WTC11 (cell line): ENCODE results near the gene ATP11A. TPM values are rescaled to one million over a fixed set of nuclear protein-coding genes. Genes with fewer than 3 reads are reported as not detected.

Experiments used
- ATAC-seq: fragments of 200-7000 bp; cut with Tn5 transposase; 2 replicates; pipeline ENCODE4 v1.10.0; 2021; ENCODE audit warnings: mild to moderate bottlenecking, moderate library complexity
- CTCF ChIA-PET: fragments of 300-600 bp; sonication (Branson Sonifier 250); formaldehyde crosslinking; loops from one replicate; lab custom pipeline; 2021; ENCODE audit warnings: antibody characterized with exemption; lab: Charles Lee
- POLR2A ChIA-PET: fragments of 350-600 bp; sonication (Branson Sonifier 250); formaldehyde crosslinking; loops from one replicate; lab custom pipeline; 2021; ENCODE audit warnings: antibody characterized with exemption; lab: Charles Lee
- DNase-seq: peaks from one replicate; pipeline ENCODE4 v3.0.0; 2021; ENCODE audit warnings: low spot score
- H3K27ac Mint-ChIP-seq: 2 replicates; pipeline ENCODE4 v1.8.0; 2021; ENCODE audit warnings: mixed read lengths
- H3K27me3 Mint-ChIP-seq: 2 replicates; pipeline ENCODE4 v1.8.0; 2021; ENCODE audit warnings: low read depth, mild to moderate bottlenecking, moderate library complexity, mixed read lengths
- H3K36me3 Mint-ChIP-seq: 2 replicates; pipeline ENCODE4 v1.8.0; 2021; ENCODE audit warnings: mixed read lengths
- H3K4me1 Mint-ChIP-seq: 2 replicates; pipeline ENCODE4 v1.8.0; 2022; ENCODE audit warnings: mixed read lengths
- H3K4me3 Mint-ChIP-seq: 2 replicates; pipeline ENCODE4 v1.8.0; 2021; ENCODE audit warnings: mild to moderate bottlenecking, moderate library complexity, mixed read lengths
- H3K9me3 Mint-ChIP-seq: 2 replicates; pipeline ENCODE4 v1.8.0; 2021; ENCODE audit warnings: mixed read lengths
- ESRRA ChIP-seq: sonication (generic); formaldehyde crosslinking; IDR thresholded peaks from 2 replicates; pipeline ENCODE4 v1.8.1; 2022; ENCODE audit warnings: mild to moderate bottlenecking, missing genetic modification reagents, borderline replicate concordance
- GTF2I ChIP-seq: fragments of 250-450 bp; sonication (Bioruptor Pico); conservative IDR thresholded peaks from 2 replicates; pipeline ENCODE4 v1.4.0; 2021; ENCODE audit warnings: mild to moderate bottlenecking
- JUN ChIP-seq: sonication (generic); formaldehyde crosslinking; IDR thresholded peaks from 2 replicates; pipeline ENCODE4 v1.8.0; 2023; ENCODE audit warnings: mild to moderate bottlenecking, missing genetic modification reagents
- MYBL2 ChIP-seq: sonication (generic); formaldehyde crosslinking; IDR thresholded peaks from 2 replicates; pipeline ENCODE4 v1.8.1; 2023; ENCODE audit warnings: mild to moderate bottlenecking, moderate library complexity, missing genetic modification reagents
- NR1H2 ChIP-seq: sonication (generic); formaldehyde crosslinking; IDR thresholded peaks from 2 replicates; pipeline ENCODE4 v1.9.0; 2021; ENCODE audit warnings: mild to moderate bottlenecking, moderate library complexity, missing genetic modification reagents
- RORB ChIP-seq: fragments of 250-450 bp; sonication (Bioruptor Pico); IDR thresholded peaks from 2 replicates; pipeline ENCODE4 v1.9.0; 2021; ENCODE audit warnings: mild to moderate bottlenecking
- SMAD3 ChIP-seq: sonication (generic); formaldehyde crosslinking; IDR thresholded peaks from 2 replicates; pipeline ENCODE4 v1.8.0; 2022; ENCODE audit warnings: missing genetic modification reagents, mild to moderate bottlenecking, borderline replicate concordance
- SMAD4 ChIP-seq: sonication (generic); formaldehyde crosslinking; IDR thresholded peaks from 2 replicates; pipeline ENCODE4 v1.8.0; 2022; ENCODE audit warnings: mild to moderate bottlenecking, missing genetic modification reagents
- SP1 ChIP-seq: sonication (generic); formaldehyde crosslinking; conservative IDR thresholded peaks from 2 replicates; pipeline ENCODE4 v1.8.1; 2022; ENCODE audit warnings: missing genetic modification reagents
- TEAD4 ChIP-seq: sonication (generic); formaldehyde crosslinking; IDR thresholded peaks from 2 replicates; pipeline ENCODE4 v1.8.0; 2022; ENCODE audit warnings: mild to moderate bottlenecking, missing genetic modification reagents
- ZNF317 ChIP-seq: sonication (generic); formaldehyde crosslinking; IDR thresholded peaks from 2 replicates; pipeline ENCODE4 v1.8.1; 2023; ENCODE audit warnings: low read depth, mild to moderate bottlenecking, moderate library complexity, missing genetic modification reagents, borderline replicate concordance
- ZNF416 ChIP-seq: fragments of 250-450 bp; sonication (Bioruptor Pico); IDR thresholded peaks from 2 replicates; pipeline ENCODE4 v1.9.0; 2021; ENCODE audit warnings: mild to moderate bottlenecking, inconsistent platforms
- ZNF671 ChIP-seq: fragments of 250-450 bp; sonication (Bioruptor Pico); IDR thresholded peaks from 2 replicates; pipeline ENCODE4 v1.8.0; 2021; ENCODE audit warnings: mild to moderate bottlenecking
- total RNA-seq: library from RNA; stranded (reverse); gene quantifications from 3 replicates; pipeline ENCODE4 v1.2.3, GENCODE V29; 2021
- TF ChIP-seq, protein P1 (sequence below): sonication (generic); formaldehyde crosslinking; IDR thresholded peaks from 2 replicates; pipeline ENCODE4 v1.8.1; 2023; ENCODE audit warnings: mild to moderate bottlenecking, missing genetic modification reagents, borderline replicate concordance
- TF ChIP-seq, protein P2 (sequence below): fragments of 200-600 bp; IDR thresholded peaks from 2 replicates; pipeline ENCODE4 v1.8.0; 2022; ENCODE audit warnings: antibody characterized with exemption
- TF ChIP-seq, protein P3 (sequence below): sonication (generic); formaldehyde crosslinking; conservative IDR thresholded peaks from 2 replicates; pipeline ENCODE4 v1.8.1; 2023; ENCODE audit warnings: mild to moderate bottlenecking, low read depth, missing genetic modification reagents, moderate library complexity
- TF ChIP-seq, protein P4 (sequence below): sonication (generic); formaldehyde crosslinking; IDR thresholded peaks from 2 replicates; pipeline ENCODE4 v1.8.0; 2022; ENCODE audit warnings: mild to moderate bottlenecking, missing genetic modification reagents
- TF ChIP-seq, protein P5 (sequence below): fragments of 250-450 bp; sonication (Bioruptor Pico); IDR thresholded peaks from 2 replicates; pipeline ENCODE4 v1.9.0; 2021; ENCODE audit warnings: mild to moderate bottlenecking, borderline replicate concordance

ATP11A gene
- total RNA-seq, 1 experiment from 2014 or later: 100 TPM

DNA sequence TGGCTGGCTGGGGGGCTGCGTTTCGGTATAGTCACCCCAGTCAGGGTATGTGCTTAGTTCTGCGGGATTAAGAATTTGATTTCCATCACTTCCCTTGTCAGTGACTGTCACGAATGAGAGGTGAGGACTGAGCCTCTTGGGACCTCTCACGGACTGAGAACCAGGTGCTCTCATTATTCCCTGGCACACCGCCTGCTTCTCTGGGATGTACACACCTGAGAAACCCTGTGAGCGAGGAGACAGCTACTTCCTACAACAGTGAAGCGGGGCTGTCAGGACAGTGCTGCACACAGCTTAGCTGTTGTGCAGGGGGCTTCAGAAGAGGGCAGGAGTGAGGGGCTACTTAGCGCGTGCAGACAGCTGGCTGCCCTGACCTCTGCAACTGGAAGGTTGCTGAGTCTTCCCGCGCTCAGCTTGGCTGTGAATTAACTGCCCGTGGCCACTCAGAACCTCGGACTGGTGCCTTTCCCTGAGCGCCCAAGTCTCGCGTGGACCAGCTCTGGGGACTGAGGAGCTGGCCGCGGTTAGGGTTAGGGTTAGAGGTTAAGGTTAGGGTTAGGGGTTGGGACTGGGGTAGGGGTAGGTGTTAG is 213.9 kb downstream of the ATP11A start:
- Mint-ChIP-seq H3K27ac (0 out of 2 replicates have a peak overlapping the region, but pooled peaks have one; percentile 66), H3K4me3 (no peak overlapping the region), H3K4me1 (peaks cover 80% of the 10 kb centered on the region), H3K36me3 (peaks cover 42% of the 10 kb centered on the region), H3K9me3 (peaks cover 14% of the 10 kb centered on the region), H3K27me3 (no peaks in the 10 kb centered on the region; the same call in 1 of the 2 replicates)
- DNase-seq (no peak), ATAC-seq (no peak)
- ChIA-PET POLR2A (no interaction called here), CTCF (no interaction called here)
- TF ChIP-seq TEAD4 (CRISPR knock-in tag) (no peak), ZNF671 (CRISPR knock-in tag) (no peak), NR1H2 (CRISPR knock-in tag) (no peak), SMAD3 (CRISPR knock-in tag) (no peak), RORB (no peak), GTF2I (no peak), ZNF317 (no peak), SP1 (CRISPR knock-in tag) (no peak), JUN (CRISPR knock-in tag) (no peak), ZNF416 (CRISPR knock-in tag) (no peak)
- TF ChIP-seq, protein P1, sequence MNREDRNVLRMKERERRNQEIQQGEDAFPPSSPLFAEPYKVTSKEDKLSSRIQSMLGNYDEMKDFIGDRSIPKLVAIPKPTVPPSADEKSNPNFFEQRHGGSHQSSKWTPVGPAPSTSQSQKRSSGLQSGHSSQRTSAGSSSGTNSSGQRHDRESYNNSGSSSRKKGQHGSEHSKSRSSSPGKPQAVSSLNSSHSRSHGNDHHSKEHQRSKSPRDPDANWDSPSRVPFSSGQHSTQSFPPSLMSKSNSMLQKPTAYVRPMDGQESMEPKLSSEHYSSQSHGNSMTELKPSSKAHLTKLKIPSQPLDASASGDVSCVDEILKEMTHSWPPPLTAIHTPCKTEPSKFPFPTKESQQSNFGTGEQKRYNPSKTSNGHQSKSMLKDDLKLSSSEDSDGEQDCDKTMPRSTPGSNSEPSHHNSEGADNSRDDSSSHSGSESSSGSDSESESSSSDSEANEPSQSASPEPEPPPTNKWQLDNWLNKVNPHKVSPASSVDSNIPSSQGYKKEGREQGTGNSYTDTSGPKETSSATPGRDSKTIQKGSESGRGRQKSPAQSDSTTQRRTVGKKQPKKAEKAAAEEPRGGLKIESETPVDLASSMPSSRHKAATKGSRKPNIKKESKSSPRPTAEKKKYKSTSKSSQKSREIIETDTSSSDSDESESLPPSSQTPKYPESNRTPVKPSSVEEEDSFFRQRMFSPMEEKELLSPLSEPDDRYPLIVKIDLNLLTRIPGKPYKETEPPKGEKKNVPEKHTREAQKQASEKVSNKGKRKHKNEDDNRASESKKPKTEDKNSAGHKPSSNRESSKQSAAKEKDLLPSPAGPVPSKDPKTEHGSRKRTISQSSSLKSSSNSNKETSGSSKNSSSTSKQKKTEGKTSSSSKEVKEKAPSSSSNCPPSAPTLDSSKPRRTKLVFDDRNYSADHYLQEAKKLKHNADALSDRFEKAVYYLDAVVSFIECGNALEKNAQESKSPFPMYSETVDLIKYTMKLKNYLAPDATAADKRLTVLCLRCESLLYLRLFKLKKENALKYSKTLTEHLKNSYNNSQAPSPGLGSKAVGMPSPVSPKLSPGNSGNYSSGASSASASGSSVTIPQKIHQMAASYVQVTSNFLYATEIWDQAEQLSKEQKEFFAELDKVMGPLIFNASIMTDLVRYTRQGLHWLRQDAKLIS (CRISPR knock-in tag): no peak
- TF ChIP-seq, protein P2, sequence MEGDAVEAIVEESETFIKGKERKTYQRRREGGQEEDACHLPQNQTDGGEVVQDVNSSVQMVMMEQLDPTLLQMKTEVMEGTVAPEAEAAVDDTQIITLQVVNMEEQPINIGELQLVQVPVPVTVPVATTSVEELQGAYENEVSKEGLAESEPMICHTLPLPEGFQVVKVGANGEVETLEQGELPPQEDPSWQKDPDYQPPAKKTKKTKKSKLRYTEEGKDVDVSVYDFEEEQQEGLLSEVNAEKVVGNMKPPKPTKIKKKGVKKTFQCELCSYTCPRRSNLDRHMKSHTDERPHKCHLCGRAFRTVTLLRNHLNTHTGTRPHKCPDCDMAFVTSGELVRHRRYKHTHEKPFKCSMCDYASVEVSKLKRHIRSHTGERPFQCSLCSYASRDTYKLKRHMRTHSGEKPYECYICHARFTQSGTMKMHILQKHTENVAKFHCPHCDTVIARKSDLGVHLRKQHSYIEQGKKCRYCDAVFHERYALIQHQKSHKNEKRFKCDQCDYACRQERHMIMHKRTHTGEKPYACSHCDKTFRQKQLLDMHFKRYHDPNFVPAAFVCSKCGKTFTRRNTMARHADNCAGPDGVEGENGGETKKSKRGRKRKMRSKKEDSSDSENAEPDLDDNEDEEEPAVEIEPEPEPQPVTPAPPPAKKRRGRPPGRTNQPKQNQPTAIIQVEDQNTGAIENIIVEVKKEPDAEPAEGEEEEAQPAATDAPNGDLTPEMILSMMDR: no peak

DNA sequence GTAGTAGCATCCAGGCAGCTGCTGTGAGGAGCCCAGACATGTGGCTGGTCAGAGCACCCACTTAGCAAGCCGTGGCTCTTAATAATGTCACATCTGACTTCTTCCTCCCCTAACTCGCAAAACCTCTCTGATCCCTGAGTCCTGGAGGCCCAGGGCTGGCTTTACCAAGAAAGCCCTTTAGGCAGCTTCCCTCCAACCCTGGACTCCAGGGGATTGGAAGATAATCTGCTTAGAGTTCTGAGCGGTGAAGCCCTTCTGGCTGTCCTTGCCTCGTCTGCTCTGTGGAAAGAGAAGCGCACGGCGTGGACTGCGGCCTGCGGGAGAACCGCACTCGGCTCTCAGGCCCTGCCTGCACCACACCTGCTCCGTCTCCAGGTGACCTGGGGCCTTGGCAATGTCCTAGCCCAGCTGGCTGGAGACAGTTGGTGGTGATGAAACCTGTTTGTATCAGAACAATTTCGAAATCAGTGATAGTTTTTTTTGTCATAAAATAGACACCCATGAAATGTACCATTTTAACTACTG is 214.7 kb downstream of the ATP11A start:
- Mint-ChIP-seq H3K36me3 (peaks cover 44% of the 10 kb centered on the region), H3K4me3 (no peak overlapping the region), H3K9me3 (peaks cover 14% of the 10 kb centered on the region), H3K27ac (no peak overlapping the region; the same call in 1 of the 2 replicates), H3K27me3 (no peaks in the 10 kb centered on the region; the same call in 1 of the 2 replicates), H3K4me1 (peaks cover 86% of the 10 kb centered on the region)
- POLR2A ChIA-PET: no interaction called here
- DNase-seq: no peak
- no peak for ATAC-seq
- CTCF ChIA-PET: no interaction called here
- TF ChIP-seq SMAD4: no peak
- TF ChIP-seq, protein P3, sequence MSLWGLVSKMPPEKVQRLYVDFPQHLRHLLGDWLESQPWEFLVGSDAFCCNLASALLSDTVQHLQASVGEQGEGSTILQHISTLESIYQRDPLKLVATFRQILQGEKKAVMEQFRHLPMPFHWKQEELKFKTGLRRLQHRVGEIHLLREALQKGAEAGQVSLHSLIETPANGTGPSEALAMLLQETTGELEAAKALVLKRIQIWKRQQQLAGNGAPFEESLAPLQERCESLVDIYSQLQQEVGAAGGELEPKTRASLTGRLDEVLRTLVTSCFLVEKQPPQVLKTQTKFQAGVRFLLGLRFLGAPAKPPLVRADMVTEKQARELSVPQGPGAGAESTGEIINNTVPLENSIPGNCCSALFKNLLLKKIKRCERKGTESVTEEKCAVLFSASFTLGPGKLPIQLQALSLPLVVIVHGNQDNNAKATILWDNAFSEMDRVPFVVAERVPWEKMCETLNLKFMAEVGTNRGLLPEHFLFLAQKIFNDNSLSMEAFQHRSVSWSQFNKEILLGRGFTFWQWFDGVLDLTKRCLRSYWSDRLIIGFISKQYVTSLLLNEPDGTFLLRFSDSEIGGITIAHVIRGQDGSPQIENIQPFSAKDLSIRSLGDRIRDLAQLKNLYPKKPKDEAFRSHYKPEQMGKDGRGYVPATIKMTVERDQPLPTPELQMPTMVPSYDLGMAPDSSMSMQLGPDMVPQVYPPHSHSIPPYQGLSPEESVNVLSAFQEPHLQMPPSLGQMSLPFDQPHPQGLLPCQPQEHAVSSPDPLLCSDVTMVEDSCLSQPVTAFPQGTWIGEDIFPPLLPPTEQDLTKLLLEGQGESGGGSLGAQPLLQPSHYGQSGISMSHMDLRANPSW (CRISPR knock-in tag): no peak
- no peak for TF ChIP-seq RORB
- TF ChIP-seq, protein P2: no peak
- TF ChIP-seq, protein P4, sequence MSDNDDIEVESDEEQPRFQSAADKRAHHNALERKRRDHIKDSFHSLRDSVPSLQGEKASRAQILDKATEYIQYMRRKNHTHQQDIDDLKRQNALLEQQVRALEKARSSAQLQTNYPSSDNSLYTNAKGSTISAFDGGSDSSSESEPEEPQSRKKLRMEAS (CRISPR knock-in tag): no peak
- TF ChIP-seq ESRRA (CRISPR knock-in tag): no peak
- TF ChIP-seq MYBL2 (CRISPR knock-in tag): no peak
- TF ChIP-seq, protein P5, sequence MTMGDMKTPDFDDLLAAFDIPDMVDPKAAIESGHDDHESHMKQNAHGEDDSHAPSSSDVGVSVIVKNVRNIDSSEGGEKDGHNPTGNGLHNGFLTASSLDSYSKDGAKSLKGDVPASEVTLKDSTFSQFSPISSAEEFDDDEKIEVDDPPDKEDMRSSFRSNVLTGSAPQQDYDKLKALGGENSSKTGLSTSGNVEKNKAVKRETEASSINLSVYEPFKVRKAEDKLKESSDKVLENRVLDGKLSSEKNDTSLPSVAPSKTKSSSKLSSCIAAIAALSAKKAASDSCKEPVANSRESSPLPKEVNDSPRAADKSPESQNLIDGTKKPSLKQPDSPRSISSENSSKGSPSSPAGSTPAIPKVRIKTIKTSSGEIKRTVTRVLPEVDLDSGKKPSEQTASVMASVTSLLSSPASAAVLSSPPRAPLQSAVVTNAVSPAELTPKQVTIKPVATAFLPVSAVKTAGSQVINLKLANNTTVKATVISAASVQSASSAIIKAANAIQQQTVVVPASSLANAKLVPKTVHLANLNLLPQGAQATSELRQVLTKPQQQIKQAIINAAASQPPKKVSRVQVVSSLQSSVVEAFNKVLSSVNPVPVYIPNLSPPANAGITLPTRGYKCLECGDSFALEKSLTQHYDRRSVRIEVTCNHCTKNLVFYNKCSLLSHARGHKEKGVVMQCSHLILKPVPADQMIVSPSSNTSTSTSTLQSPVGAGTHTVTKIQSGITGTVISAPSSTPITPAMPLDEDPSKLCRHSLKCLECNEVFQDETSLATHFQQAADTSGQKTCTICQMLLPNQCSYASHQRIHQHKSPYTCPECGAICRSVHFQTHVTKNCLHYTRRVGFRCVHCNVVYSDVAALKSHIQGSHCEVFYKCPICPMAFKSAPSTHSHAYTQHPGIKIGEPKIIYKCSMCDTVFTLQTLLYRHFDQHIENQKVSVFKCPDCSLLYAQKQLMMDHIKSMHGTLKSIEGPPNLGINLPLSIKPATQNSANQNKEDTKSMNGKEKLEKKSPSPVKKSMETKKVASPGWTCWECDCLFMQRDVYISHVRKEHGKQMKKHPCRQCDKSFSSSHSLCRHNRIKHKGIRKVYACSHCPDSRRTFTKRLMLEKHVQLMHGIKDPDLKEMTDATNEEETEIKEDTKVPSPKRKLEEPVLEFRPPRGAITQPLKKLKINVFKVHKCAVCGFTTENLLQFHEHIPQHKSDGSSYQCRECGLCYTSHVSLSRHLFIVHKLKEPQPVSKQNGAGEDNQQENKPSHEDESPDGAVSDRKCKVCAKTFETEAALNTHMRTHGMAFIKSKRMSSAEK (CRISPR knock-in tag): no peak
